ENCODE data around the gene CNOT3. TPM values are rescaled to one million over a fixed set of nuclear protein-coding genes. Genes with fewer than 3 reads are reported as not detected.

CNOT3 gene
- total and polyA plus RNA-seq, 2 of the 13 experiments (the other 11 are each of a cell fraction or from before 2014, with no cell fraction given) = 4.3 to 5.8 TPM

DNA sequence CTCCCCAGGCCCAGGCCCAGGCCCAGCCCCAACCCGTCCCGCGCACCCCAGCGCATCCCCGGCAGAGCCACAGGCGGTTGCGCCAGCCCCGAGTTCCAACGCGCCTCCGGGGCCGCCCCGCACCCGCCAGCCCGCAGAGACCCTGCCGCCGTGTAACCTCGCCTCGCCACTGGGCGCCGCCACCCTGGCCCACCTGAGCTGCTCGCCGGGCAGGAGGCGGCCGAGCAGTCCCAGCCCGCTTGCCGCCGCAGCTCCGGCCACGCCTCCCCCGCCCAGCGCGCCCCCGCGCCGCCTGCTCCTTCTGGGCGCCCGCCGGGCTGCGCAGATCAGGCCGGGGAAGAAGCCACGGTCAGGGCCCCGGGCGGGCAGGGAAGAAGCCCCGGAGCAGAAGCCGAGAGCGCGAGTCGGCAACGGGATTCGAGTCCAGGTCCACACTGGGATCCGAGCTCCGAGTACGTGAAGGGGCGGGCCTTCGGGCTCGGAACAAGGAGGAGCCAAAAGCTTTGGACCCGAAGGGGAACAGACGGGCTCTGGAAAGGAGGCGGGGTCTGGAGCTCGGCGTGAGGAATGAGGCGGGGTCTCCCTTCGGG, 51.7 kb downstream of the CNOT3 start, which contains the start of gene MBOAT7 (continued):
- TF ChIP-seq NFE2L1 (CRISPR knock-in tag; IDR thresholded peaks at IDR 0.05; ENCODE audit: borderline replicate concordance) (no peak), U2AF1 (optimal IDR thresholded peaks at IDR 0.05; ENCODE audit: low read depth, low read length) (no peak), ZNF30 (CRISPR knock-in tag; IDR thresholded peaks at IDR 0.05) (no peak), ZBTB7A (CRISPR knock-in tag; IDR thresholded peaks at IDR 0.05) (no peak), NR3C1 (CRISPR knock-in tag; IDR thresholded peaks at IDR 0.05) (no peak), ATF7-NPFF (CRISPR knock-in tag; IDR thresholded peaks at IDR 0.05; ENCODE audit: low read depth) (peak; percentile 50), TSC22D2 (CRISPR knock-in tag; IDR thresholded peaks at IDR 0.05; ENCODE audit: borderline replicate concordance) (no peak), ZFP36 (IDR thresholded peaks at IDR 0.05; ENCODE audit: borderline replicate concordance, low read depth, low read length, partially characterized antibody) (no peak), CREM (IDR thresholded peaks at IDR 0.05) (no peak), CREM (CRISPR knock-in tag; IDR thresholded peaks at IDR 0.05) (no peak), XBP1 (CRISPR knock-in tag; IDR thresholded peaks at IDR 0.05) (no peak)
- TF ChIP-seq, protein P1, sequence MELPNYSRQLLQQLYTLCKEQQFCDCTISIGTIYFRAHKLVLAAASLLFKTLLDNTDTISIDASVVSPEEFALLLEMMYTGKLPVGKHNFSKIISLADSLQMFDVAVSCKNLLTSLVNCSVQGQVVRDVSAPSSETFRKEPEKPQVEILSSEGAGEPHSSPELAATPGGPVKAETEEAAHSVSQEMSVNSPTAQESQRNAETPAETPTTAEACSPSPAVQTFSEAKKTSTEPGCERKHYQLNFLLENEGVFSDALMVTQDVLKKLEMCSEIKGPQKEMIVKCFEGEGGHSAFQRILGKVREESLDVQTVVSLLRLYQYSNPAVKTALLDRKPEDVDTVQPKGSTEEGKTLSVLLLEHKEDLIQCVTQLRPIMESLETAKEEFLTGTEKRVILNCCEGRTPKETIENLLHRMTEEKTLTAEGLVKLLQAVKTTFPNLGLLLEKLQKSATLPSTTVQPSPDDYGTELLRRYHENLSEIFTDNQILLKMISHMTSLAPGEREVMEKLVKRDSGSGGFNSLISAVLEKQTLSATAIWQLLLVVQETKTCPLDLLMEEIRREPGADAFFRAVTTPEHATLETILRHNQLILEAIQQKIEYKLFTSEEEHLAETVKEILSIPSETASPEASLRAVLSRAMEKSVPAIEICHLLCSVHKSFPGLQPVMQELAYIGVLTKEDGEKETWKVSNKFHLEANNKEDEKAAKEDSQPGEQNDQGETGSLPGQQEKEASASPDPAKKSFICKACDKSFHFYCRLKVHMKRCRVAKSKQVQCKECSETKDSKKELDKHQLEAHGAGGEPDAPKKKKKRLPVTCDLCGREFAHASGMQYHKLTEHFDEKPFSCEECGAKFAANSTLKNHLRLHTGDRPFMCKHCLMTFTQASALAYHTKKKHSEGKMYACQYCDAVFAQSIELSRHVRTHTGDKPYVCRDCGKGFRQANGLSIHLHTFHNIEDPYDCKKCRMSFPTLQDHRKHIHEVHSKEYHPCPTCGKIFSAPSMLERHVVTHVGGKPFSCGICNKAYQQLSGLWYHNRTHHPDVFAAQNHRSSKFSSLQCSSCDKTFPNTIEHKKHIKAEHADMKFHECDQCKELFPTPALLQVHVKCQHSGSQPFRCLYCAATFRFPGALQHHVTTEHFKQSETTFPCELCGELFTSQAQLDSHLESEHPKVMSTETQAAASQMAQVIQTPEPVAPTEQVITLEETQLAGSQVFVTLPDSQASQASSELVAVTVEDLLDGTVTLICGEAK (IDR thresholded peaks at IDR 0.05) = no peak
- TF ChIP-seq, protein P1 (CRISPR knock-in tag; IDR thresholded peaks at IDR 0.05) = 0 out of 2 replicates have a peak, but pooled peaks have one; percentile 18
- TF ChIP-seq, protein P2, sequence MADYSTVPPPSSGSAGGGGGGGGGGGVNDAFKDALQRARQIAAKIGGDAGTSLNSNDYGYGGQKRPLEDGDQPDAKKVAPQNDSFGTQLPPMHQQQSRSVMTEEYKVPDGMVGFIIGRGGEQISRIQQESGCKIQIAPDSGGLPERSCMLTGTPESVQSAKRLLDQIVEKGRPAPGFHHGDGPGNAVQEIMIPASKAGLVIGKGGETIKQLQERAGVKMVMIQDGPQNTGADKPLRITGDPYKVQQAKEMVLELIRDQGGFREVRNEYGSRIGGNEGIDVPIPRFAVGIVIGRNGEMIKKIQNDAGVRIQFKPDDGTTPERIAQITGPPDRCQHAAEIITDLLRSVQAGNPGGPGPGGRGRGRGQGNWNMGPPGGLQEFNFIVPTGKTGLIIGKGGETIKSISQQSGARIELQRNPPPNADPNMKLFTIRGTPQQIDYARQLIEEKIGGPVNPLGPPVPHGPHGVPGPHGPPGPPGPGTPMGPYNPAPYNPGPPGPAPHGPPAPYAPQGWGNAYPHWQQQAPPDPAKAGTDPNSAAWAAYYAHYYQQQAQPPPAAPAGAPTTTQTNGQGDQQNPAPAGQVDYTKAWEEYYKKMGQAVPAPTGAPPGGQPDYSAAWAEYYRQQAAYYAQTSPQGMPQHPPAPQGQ (CRISPR knock-in tag; IDR thresholded peaks at IDR 0.05; ENCODE audit: borderline replicate concordance) = no peak

All from HepG2 (cell line).